PFSK-1 (cell line): ENCODE measurements around the gene KRT5.

Experiments used
- FOXP2 ChIP-seq: optimal IDR thresholded peaks from 2 replicates; pipeline ENCODE3; 2011; ENCODE audit warnings: borderline replicate concordance, control low read depth, inconsistent platforms; ENCODE audit not compliant: insufficient read depth; ENCODE audit errors: extremely low read length, extremely low read depth
- POLR2AphosphoS5 ChIP-seq: IDR thresholded peaks from 2 replicates; pipeline ENCODE4 v1.6.1; 2012; ENCODE audit warnings: low read depth, mild to moderate bottlenecking, control low read depth, low read length, moderate library complexity
- SIN3A ChIP-seq: IDR thresholded peaks from 2 replicates; pipeline ENCODE4 v1.6.1; 2012; ENCODE audit warnings: mild to moderate bottlenecking, low read length, moderate library complexity, borderline replicate concordance; ENCODE audit not compliant: insufficient read depth
- TAF1 ChIP-seq: IDR thresholded peaks from 2 replicates; pipeline ENCODE4 v1.6.1; 2012; ENCODE audit warnings: low read length, control low read depth, borderline replicate concordance; ENCODE audit not compliant: insufficient read depth
- TF ChIP-seq, protein P1 (sequence below), 2 experiments: IDR thresholded peaks; 2 replicates each; pipeline versions ENCODE4 v1.6.1 to v1.8.0; 2011 to 2012; ENCODE audit warnings: low read depth in 2 of 2, low read length in 2 of 2, control low read depth in 1 of 2, inconsistent platforms in 1 of 2, mild to moderate bottlenecking in 1 of 2, moderate library complexity in 1 of 2; ENCODE audit not compliant: insufficient read depth in 1 of 2

DNA sequence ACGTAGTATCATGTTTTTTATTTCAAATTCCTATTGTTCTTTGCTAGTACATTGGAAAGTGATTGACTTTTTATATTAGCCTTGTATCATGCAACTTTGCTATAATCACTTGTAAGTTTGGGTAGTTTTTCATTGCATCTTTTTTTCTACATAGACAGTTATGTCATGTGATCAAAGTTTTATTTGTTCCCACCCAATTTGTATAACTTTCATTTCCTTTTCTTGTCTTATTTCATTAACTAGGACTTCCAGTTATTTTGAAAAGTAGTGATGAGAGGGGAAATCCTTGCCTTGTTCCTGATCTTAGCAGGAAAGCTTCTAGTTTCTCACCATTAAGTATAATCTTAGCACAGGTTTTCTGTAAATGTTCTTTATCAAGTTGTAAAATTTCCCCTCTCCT lies 17.3 kb downstream of the KRT5 start:
- TF ChIP-seq SIN3A = no peak
- TF ChIP-seq POLR2AphosphoS5 = no peak
- TF ChIP-seq TAF1 = no peak
- TF ChIP-seq, protein P1, sequence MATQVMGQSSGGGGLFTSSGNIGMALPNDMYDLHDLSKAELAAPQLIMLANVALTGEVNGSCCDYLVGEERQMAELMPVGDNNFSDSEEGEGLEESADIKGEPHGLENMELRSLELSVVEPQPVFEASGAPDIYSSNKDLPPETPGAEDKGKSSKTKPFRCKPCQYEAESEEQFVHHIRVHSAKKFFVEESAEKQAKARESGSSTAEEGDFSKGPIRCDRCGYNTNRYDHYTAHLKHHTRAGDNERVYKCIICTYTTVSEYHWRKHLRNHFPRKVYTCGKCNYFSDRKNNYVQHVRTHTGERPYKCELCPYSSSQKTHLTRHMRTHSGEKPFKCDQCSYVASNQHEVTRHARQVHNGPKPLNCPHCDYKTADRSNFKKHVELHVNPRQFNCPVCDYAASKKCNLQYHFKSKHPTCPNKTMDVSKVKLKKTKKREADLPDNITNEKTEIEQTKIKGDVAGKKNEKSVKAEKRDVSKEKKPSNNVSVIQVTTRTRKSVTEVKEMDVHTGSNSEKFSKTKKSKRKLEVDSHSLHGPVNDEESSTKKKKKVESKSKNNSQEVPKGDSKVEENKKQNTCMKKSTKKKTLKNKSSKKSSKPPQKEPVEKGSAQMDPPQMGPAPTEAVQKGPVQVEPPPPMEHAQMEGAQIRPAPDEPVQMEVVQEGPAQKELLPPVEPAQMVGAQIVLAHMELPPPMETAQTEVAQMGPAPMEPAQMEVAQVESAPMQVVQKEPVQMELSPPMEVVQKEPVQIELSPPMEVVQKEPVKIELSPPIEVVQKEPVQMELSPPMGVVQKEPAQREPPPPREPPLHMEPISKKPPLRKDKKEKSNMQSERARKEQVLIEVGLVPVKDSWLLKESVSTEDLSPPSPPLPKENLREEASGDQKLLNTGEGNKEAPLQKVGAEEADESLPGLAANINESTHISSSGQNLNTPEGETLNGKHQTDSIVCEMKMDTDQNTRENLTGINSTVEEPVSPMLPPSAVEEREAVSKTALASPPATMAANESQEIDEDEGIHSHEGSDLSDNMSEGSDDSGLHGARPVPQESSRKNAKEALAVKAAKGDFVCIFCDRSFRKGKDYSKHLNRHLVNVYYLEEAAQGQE (IDR thresholded peaks at IDR 0.05; ENCODE audit: insufficient read depth in 1 of 2, low read depth in 2 of 2, low read length in 2 of 2) = no peak
- no peak for TF ChIP-seq FOXP2
